Measurements from ENCODE around the gene LCTL.
A peak's percentile ranks its signal among the peaks of the same experiment; 100 is the strongest.
"Not testable (repeated sequence)": the region's sequence is repeated elsewhere in the genome, so short reads cannot be mapped to it uniquely, and the experiment has no call there.

Gene LCTL

GRCh38 chr15:66564136-66565041, 1.4 kb downstream of the LCTL start:
- DNase-seq = no peak

GRCh38 chr15:66563566-66564110, 2.2 kb downstream of the LCTL start:
- no peak for DNase-seq

- no peak for DNase-seq
Observed at GRCh38 chr15:66563126-66563525, 2.7 kb downstream of the LCTL start.

- DNase-seq = no peak
Observed at GRCh38 chr15:66560856-66561525, 4.8 kb downstream of the LCTL start.

GRCh38 chr15:66558271-66558670, 7.5 kb downstream of the LCTL start:
- DNase-seq = no peak

- no peak for DNase-seq
Observed at GRCh38 chr15:66555685-66556084, 10.1 kb downstream of the LCTL start.

- no peak for DNase-seq
Observed at GRCh38 chr15:66545255-66545654, 20.5 kb downstream of the LCTL start.

- DNase-seq = no peak
Observed at GRCh38 chr15:66542896-66543295, 22.9 kb downstream of the LCTL start.

GRCh38 chr15:66535056-66535455, 30.7 kb downstream of the LCTL start:
- no peak for DNase-seq

- no peak for DNase-seq
Observed at GRCh38 chr15:66524838-66525237, 41.0 kb downstream of the LCTL start.

- no peak for DNase-seq
Observed at GRCh38 chr15:66523926-66524325, 41.9 kb downstream of the LCTL start.

GRCh38 chr15:66515901-66516322, 49.9 kb downstream of the LCTL start:
- no peak for DNase-seq

- DNase-seq = no peak
Observed at GRCh38 chr15:66514586-66514985, 51.2 kb downstream of the LCTL start.

- no peak for DNase-seq
Observed at GRCh38 chr15:66508293-66508883, 57.4 kb downstream of the LCTL start.

- DNase-seq = no peak
Observed at GRCh38 chr15:66505818-66506217, 60.0 kb downstream of the LCTL start.

GRCh38 chr15:66505430-66505811, 60.4 kb downstream of the LCTL start:
- no peak for DNase-seq

GRCh38 chr15:66504563-66505429, 61.0 kb downstream of the LCTL start, which contains the start of the genes RPL4 and ZWILCH:
RPL4 (minus strand) TSS chr15:66504855; CDS start chr15:66504790, 65 bp downstream.
ZWILCH (plus strand) TSS chr15:66505326; CDS start chr15:66505339, 13 bp downstream.
- DNase-seq = peak; percentile 86

GRCh38 chr15:66503780-66504562, 61.8 kb downstream of the LCTL start:
- DNase-seq = no peak

- DNase-seq = not testable (repeated sequence)
Observed at GRCh38 chr15:66503041-66503648, 62.7 kb downstream of the LCTL start.

GRCh38 chr15:66502491-66502890, 63.3 kb downstream of the LCTL start:
- DNase-seq = no peak

- not testable (repeated sequence) for DNase-seq
Observed at GRCh38 chr15:66500346-66500745, 65.5 kb downstream of the LCTL start.
